ENCODE data around the gene FIGLA. TPM values are rescaled to one million over a fixed set of nuclear protein-coding genes. Genes with fewer than 3 reads are reported as not detected.

Gene FIGLA
- total and polyA plus RNA-seq, 3 donors from 2014 or later: 0.62 to 0.69 TPM; not detected in 1

DNA sequence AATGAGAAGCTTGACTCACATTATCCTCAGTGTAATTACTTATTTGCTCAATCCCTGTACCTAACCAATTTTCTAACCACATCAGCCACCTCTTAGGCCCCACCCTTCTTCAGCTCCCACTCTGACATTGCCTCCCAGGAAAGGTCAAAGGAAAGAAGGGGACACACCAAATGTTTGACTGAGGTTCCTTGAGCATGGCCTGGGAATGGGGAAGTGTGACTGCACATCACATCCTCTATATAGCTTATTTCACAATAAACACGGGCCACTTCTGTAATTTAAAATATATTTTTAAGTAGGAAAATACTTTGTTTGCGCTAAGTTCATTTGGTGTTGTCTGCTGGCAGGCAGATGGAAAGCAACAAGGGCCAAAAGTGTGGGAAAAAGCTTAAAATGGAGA is 3.0 kb upstream of the FIGLA start:
- Histone ChIP-seq H3K4me3 (no peak overlapping the region), H3K36me3 (ENCODE audit: low read depth, missing control alignments) (no peaks in the 10 kb centered on the region), H3K9me3 (no peaks in the 10 kb centered on the region), H3K27me3 (no peaks in the 10 kb centered on the region), H3K27ac (no peak overlapping the region), H3K4me1 (peaks cover 5% of the 10 kb centered on the region)
- intact Hi-C loops (cut with DNase I; ENCODE audit: low total_unique reads): no loop called here
- TF ChIP-seq CTCF (IDR thresholded peaks at IDR 0.05) (no peak), POLR2A (IDR thresholded peaks at IDR 0.05) (no peak)
- 77 to 81% methylated on average over 2 of the region's 2 CpGs for WGBS, 2 donors
- no peak for DNase-seq

- Histone ChIP-seq H3K4me1 (peaks cover 5% of the 10 kb centered on the region), H3K9me3 (no peaks in the 10 kb centered on the region), H3K27ac (no peak overlapping the region), H3K4me3 (peak overlapping the region; percentile 20 to 24), H3K27me3 (no peaks in the 10 kb centered on the region), H3K36me3 (ENCODE audit: low read depth, missing control alignments) (no peaks in the 10 kb centered on the region)
- intact Hi-C loops (cut with DNase I; ENCODE audit: low total_unique reads): no loop called here
- TF ChIP-seq POLR2A (IDR thresholded peaks at IDR 0.05) (no peak), CTCF (IDR thresholded peaks at IDR 0.05) (peak in 2 of 3 experiments; percentile 46 to 48)
- DNase-seq: peak; percentile 80
- 3 to 4% methylated on average over 30 to 33 of the region's 33 CpGs for WGBS, 2 donors
These were observed 923 bp downstream of the FIGLA start for GRCh38 chr2:70789304-70790135.

- 36 to 60% methylated on average over 7 of the region's 7 CpGs for WGBS, 2 donors
- Histone ChIP-seq H3K4me1 (peaks cover 5% of the 10 kb centered on the region), H3K27ac (no peak overlapping the region), H3K4me3 (no peak overlapping the region), H3K36me3 (ENCODE audit: low read depth, missing control alignments) (no peaks in the 10 kb centered on the region), H3K9me3 (no peaks in the 10 kb centered on the region), H3K27me3 (no peaks in the 10 kb centered on the region)
- intact Hi-C loops (cut with DNase I; ENCODE audit: low total_unique reads): no loop called here
- TF ChIP-seq CTCF (IDR thresholded peaks at IDR 0.05): peak in 1 of 3 experiments; percentile 14
- no peak for TF ChIP-seq POLR2A (IDR thresholded peaks at IDR 0.05)
- peak; percentile 42 for DNase-seq
These were observed 5.1 kb downstream of the FIGLA start for GRCh38 chr2:70785137-70785911.

GRCh38 chr2:70784320-70784719 is 6.1 kb downstream of the FIGLA start:
- Histone ChIP-seq H3K36me3 (ENCODE audit: low read depth, missing control alignments) (no peaks in the 10 kb centered on the region), H3K27ac (no peak overlapping the region), H3K4me3 (no peak overlapping the region), H3K4me1 (no peaks in the 10 kb centered on the region), H3K27me3 (no peaks in the 10 kb centered on the region), H3K9me3 (no peaks in the 10 kb centered on the region)
- intact Hi-C loops (cut with DNase I; ENCODE audit: low total_unique reads): no loop called here
- no peak for TF ChIP-seq POLR2A (IDR thresholded peaks at IDR 0.05)
- TF ChIP-seq CTCF (IDR thresholded peaks at IDR 0.05): no peak
- no peak for DNase-seq
- WGBS, 2 donors: 97 to 98% methylated on average over 2 of the region's 2 CpGs

All from testis (tissue), 3 donors.